GM12873 (cell line): Measurements from ENCODE around the gene PRPF6.

Source experiments
- CTCF ChIP-seq: IDR thresholded peaks from 2 replicates; pipeline ENCODE4 v1.5.1; 2012; ENCODE audit warnings: low read depth, mild to moderate bottlenecking, moderate library complexity, low read length, control low read depth; ENCODE audit not compliant: insufficient read depth; ENCODE audit errors: missing control alignments

PRPF6 gene

GRCh38 chr20:63972312-63973159 is 8.4 kb upstream of the PRPF6 start:
- TF ChIP-seq CTCF, result no peak

DNA sequence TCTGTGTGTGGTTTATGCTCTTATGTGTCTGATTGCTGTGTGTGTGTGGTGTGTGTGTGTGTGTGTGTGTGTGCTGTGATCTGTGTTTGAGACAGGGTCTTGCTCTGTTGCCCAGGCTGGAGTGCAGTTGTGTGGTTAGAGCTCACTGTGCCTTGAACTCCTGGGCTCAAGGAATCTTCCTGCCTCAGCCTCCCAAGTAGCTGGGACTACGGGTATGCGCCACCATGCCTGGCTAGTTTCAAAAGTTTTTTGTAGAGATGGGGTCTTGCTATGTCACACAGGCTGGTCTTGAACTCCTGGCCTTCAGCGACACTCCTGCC is 7.8 kb upstream of the PRPF6 start:
- TF ChIP-seq CTCF, result no peak

DNA sequence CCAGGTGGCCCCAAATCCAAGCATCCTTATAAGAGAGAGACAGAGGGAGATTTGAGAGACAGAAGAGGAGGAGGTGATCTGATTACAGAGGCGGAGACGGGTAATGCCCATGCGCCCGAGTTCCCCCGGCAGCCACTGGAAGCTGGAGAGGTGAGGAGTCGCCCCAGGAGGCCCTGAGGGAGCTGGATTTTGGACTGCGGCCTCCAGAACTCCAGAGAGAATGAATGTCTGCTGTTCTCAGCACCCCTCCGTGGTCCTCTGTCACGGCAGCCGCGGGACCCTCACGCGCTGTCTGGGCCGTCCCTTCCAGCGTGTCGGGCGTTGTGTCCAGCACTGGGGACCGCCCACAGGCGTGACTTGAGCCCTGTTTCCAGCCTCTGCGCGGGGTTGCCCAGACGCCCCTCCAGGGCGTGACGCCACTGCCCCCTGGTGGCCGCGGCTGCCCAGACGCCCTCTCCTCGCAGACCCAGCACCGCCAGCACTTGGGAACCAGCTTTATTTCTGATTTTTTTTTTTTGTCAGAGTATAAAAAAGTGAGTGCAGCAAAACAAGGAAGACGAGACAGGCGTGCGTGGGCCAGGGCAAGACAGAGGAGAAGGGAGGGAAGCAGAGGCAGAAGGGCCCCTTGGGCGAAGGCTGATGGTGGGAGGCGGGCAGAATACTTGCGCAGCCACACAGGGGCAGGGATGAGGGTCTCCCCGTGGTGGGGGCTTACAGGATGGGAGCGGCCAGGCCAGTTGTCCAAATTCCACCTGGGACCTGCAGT is 7.1 kb upstream of the PRPF6 start:
- TF ChIP-seq CTCF, result peak; percentile 93

GRCh38 chr20:63974402-63975200 is 6.3 kb upstream of the PRPF6 start:
- no peak for TF ChIP-seq CTCF

DNA sequence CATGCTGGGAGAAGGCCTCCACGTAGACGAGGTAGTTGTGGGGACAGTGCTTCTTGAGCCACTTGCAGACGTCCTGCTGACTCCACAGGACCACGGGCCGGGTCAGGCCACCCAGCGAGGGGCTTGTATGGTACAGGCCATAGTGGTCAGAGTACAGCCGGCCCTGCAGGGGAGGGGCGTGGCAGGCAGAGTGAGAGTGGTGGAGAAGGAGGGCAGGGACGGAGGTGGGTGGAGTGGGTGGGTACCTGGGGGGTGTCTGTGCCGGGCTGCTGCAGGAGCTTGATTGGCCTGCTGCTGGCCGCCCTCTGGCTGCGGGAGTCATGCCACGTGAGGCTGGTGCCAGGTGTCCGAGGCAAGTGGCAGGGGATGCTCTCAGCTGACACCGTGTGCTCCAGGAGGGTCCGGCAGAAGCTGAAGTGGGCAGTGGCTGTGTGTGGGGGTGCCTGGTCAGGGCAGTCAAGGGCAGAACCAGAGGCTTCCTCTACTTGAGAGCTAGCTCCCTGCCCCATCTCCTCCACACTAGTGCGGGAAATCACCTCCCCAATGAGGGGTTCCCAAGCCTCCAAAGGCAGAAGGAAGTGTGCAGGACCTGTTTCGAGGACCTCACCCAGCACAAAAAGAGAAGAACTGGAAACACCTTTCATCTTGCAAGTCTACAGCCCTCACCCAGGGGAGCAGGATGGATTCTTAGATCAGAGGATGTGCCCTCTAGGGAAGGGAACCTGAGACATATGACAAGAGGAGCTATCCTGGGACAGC is 3.8 kb upstream of the PRPF6 start:
- no peak for TF ChIP-seq CTCF

DNA sequence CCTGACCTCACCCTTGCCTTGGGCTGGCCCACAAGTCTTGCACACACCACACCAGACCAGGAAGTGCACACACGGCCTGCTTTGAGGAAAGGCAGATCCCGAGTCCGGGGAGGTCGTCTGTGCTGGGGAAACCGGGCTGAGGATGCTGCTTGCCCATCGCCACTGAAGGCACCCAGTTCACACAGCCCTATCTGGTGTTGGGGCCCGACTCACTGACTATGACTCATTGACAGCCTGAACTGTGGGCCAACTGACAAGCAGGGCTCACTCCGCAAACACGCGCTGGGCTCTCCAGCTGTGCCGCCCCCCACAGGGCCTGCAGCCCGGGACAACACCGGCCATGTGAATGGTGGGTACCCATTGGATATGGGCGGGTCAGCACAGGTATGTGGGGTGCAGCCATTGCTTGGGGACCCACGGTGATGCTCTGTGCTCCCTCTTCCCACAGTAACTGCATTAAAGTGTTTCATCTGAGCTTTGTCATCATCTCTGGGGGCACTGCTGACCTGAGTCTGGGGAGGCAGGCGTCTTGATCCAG is 3.1 kb upstream of the PRPF6 start:
- no peak for TF ChIP-seq CTCF
